Left kidney (tissue), 1 donor: ENCODE measurements around the gene ZNF285. TPM values are rescaled to one million over a fixed set of nuclear protein-coding genes. Genes with fewer than 3 reads are reported as not detected.

Experiments
- polyA plus RNA-seq: library from polyadenylated mRNA; unstranded; fragments of 120-200 nt; gene quantifications from one replicate; pipeline ENCODE4 v1.2.1, GENCODE V29; 2013; ENCODE audit not compliant: insufficient read length

Gene ZNF285
- polyA plus RNA-seq, 1 donor = 12.7 TPM

Other genes starting within 250 kb of the ZNF285 start
- gene ZNF226, start 236.5 kb downstream of the ZNF285 start, polyA plus RNA-seq = 31.8 TPM
- gene ZNF227, start 189.1 kb downstream of the ZNF285 start, polyA plus RNA-seq = 30.6 TPM
- 7.5 TPM for gene ZNF233, start 141.7 kb downstream of the ZNF285 start, polyA plus RNA-seq
- 13.5 TPM for gene ZNF235, start 96.6 kb downstream of the ZNF285 start, polyA plus RNA-seq
- 14.0 TPM for gene ZNF112, start 44.9 kb downstream of the ZNF285 start, polyA plus RNA-seq
- 18.4 TPM for gene ZNF229, start 46.9 kb upstream of the ZNF285 start, polyA plus RNA-seq
- 18.4 TPM for gene ZNF180, start 98.9 kb upstream of the ZNF285 start, polyA plus RNA-seq
- gene CEACAM20, start 128.1 kb upstream of the ZNF285 start, polyA plus RNA-seq = not detected
- 0.83 TPM for gene IGSF23, start 212.0 kb upstream of the ZNF285 start, polyA plus RNA-seq
- 37.2 TPM for gene PVR, start 242.3 kb upstream of the ZNF285 start, polyA plus RNA-seq